HG03135 (cell line): ENCODE measurements around the gene IL17REL.
"Not testable (repeated sequence)": the region's sequence is repeated elsewhere in the genome, so short reads cannot be mapped to it uniquely, and the experiment has no call there.

Experiments
- ATAC-seq: cut with Tn5 transposase; IDR thresholded peaks from one replicate; pipeline ENCODE4 v1.9.1; 2021; ENCODE audit warnings: mild to moderate bottlenecking, moderate library complexity; ENCODE audit not compliant: unreplicated experiment

Gene IL17REL

DNA sequence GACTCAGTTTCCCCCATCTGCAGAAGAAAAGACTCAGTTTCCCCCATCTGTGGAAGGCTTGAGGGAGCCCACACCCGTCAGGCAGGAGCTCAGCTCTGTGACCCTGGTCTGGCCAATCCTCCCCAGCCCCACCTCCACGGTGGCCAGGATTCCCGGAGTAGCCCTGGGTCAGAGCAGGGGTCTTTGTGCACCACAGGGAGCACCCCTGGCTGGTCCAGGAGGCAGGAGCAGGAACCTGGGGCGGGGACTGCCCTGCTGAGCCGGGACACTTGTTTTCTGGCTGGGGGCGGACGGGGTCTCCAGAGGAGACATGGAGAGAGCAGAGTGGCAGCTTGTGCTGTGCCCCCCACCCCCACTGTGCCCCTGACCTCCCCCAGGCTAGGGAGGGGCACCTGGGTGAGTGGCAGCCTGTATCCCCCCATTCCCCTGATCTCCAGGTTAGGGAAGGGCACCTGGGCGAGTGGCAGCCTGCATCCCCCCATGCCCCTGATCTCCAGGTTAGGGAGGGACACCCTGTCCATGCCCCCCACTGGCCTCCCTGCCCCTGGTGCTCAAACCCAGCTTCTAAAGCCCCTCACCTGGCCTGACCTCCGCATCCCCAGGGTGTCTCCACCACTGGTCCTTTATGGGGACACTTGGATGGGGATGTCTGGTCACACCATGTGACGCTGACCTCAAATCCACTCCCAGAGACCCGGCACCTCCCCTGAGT lies 18.8 kb downstream of the IL17REL start:
- ATAC-seq: no peak

DNA sequence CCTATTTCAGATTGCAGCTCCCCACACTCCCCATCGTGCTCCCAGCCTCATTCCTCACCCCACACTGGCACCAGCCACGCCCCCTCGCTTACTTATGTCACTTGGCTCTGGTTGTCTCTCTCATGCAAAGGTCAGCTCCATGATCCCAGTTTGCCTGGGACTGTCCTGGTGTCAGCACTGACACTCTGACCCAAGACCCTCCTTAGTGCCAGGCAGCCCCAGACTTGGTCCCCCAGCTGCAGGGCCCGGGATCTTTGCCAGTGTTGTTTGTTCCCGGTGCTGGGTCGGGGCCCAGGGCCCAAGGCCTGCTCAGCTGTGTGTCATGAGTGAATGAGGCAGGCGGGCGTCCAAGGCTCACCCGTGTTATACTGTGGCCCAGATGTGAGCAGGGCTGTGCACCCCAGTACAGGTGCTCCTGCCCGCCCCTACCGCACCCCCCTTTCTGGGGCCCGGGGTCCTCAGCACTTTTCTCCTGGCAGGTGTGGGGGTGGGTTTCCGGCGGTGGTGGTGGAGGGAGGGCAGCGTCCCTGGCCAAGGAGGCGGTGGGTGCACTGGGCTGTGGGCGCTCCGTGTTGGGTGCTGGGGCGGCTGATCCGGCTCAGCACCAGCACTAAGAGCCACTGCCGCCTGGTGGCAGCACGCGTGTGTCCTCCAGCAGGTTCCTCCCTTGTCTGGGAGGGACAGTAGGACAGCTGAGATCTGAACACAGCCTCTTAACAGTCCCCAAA lies 19.5 kb downstream of the IL17REL start:
- ATAC-seq: no peak

DNA sequence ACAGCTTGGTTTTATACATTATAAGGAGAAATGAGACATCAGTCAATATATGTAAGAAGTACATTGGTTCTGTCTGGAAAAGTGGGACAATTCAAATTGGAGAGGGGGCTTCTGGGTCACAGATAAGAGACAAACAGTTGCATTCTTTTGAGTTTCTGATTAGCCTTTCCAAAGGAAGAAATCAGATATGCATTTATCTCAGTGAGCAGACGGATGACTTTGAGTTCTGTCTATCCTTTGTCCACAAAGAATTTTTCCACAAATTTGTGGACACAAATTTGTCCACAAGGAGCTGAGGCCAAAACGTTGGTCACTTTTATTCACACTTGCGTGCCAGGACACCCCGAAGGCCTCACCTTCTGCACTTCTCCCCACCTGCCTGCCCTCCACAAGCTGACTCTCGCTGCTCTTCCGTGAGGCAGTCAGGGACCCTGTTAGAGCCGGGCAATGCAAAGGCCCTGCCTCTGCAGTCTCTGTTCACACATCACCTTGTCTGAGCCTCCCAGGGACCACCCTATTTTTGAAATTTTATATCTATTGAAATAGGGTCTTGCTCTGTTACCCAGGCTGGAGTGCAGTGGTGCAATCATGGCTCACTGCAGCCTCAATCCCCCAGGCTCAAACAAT lies 20.5 kb downstream of the IL17REL start:
- ATAC-seq: no peak

DNA sequence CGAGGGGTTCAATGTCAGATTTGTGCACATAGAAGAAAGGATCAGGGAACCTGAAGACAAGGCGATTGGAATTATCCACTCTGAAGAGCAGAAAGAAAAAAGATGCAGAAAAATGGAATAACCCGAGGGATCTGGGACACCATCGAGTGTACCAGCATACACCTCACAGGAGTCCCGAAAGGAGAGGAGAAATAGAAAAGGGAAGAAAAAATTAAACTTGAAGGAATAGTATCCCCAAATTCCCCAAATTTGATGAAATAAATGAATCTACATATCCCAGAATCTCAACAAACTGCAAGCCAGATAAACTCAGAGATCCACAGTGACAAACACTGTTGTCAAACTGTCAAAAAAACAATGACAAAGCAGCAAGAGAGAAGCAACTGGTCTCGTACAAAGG lies 21.4 kb downstream of the IL17REL start:
- ATAC-seq: no peak

DNA sequence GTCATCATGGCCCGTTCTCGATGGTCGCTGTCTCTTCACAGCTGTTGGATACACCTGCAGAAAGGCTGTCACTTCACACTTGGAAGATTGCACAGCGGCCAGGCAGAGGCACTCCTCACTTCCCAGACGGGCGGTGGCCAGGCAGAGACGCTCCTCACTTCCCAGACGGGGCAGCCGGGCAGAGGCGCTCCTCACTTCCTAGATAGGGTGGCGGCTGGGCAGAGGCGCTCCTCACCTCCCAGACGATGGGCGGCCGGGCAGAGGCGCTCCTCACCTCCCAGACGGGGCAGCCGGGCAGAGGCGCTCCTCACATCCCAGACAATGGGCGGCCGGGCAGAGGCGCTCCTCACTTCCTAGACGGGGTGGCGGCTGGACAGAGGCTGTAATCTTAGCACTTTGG lies 22.7 kb downstream of the IL17REL start:
- ATAC-seq: not testable (repeated sequence)

DNA sequence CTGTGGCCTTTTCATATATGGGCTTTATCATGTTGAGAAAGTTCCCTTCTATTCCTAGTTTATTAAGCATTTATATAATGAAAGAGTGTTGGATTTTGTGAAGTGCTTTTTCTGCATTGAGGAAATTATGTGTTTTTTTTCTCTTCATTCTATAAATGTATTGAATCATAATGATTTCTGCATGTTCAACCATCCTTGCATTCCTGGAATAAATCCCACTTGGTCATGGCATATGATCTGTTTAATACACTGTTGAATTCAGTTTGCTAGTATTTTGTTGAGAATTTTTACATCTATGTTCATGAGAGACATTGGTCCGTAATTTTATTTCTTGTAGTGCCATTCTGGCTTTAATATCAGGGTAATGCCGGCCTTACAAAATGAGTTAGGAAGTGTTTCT lies 26.2 kb downstream of the IL17REL start:
- no peak for ATAC-seq

DNA sequence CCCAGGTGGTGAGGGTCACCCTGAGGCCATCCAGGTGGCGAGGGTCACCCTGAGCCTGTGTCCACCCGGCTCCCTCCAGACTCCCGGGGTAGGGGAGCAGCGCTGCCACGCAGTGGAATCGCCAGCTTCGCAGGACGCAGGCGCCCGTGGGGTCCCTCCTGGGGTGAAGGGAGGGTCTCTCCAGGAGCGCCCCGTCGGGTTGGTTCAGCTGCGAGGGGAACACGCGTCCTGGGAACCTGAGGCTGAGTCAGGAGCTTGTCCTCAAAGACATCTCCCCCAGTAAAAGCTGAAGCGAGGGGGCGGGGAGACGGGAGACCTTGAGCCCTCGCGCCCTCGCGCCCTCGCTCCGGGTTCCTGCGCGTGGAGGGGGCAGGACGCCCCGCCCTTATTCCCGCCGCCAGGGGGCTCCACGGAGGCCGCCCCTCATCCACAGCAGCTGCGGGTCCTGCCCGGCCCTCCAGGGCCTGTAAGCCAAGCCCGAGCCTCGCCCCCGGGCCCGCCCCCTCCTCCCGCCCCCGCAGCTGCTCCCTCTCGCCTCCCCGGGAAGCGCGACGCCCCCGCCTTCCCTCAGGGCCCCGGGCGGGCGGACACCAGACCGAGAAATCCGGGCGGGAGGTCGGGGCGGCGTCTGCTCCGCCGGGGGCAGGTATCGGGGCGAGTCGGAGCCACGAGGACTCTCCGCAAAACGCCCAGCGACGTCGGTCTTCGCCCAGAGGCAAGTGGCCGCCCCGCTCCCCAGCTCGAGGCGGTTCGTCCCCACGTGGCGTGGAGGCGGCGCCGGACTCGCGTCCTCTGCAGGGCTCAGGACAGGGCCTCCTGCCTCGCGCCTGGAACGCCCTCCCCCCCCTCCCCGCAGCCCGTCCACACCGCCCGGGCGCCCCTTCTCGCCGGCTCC lies 29.2 kb downstream of the IL17REL start:
- ATAC-seq: no peak

DNA sequence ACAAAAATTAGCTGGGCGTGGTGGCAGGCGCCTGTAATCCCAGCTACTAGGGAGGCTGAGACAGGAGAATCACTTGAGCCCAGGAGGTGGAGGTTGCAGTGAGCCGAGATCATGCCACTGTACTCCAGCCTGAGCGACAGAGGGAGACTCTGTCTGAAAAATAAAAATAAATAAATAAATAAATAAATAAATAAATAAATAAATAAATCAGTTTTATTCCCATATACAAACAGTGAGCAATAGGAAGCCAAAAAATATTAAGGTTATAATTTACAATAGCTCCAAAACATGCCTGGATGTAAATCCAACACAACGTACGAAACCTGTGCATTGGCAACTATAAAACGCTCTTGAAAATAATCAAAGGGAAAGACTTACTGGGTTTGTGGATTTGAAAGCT lies 30.8 kb downstream of the IL17REL start:
- ATAC-seq: not testable (repeated sequence)

DNA sequence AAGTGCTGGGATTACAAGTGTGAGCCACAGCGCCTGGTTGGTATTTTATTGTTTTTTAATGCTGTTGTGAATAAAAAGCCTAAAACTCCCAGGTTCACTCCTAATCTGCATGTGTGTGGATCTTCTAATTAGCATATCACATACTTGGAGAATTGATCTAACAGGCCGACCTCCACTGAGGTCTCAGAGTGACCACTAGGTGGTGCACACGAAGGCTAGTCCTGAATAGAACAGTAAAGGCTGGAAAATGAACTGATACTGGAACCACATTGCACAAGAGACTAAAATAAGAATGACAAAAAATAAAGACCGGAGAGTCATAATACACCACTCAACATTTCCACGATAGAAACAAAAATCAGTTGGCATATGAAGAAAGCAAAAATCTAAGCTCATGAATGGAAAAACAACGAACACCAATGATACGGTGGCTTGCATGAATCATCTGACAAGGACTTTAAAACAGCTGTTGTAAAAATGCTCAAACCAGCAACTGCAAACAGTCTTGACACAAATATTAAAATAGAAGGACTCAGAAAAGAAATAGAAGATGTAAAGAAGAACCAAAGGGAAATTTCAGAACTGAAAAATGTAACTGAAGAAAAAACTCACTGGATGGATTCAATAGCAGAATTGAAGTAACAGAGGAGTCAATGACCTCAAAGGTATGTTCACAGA lies 32.8 kb downstream of the IL17REL start:
- ATAC-seq: no peak

DNA sequence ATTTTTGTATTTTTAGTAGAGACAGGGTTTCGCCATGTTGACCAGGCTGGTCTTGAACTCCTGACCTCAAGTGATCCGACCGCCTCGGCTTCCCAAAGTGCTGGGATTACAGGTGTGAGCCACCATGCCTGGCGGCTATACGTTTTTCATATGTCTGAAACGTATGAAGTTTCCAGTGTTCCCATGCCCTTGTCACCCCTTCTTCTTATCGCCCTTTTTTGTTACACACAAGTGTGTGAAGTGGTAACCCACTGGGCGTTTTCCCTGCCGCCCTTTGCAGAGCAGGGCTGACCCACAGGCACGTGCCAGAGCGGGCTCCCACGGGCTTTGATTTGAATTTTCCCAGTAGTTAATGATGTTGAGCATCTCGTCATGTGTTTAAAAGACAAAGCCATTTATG lies 35.0 kb downstream of the IL17REL start:
- ATAC-seq: no peak

DNA sequence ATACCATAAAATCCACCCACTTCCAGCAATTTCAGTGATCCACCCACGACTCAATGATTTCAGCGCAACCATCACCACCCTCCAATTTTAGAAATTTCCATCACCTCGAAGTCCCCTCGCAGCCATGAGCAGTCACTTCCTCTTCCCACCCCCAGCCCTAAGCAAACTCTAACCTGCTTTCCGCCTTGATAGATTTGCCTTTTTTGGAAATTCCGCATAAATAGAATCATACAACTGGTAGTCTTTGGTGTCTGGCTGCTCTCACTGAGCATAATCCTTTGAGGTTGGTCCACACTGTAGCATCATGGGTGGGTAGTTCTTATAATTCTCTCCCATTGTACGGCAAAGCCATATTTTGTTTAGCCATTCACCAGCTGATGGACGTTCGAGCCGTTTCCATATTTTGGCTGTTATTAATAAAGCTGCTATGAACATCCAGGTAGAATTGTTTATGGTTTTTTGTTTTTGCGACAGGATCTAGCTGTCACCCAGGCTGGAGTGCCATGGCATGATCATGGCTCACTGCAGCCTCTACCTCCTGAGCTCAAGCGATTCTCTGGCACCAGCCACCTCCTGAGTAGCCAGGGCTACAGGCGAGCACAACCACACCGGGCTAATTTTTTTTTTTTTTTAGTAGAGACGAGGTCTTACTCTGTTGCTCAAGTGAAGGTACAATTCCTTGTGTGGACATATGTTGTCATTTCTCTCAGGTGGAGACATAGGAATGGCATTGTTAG lies 36.0 kb downstream of the IL17REL start:
- no peak for ATAC-seq

DNA sequence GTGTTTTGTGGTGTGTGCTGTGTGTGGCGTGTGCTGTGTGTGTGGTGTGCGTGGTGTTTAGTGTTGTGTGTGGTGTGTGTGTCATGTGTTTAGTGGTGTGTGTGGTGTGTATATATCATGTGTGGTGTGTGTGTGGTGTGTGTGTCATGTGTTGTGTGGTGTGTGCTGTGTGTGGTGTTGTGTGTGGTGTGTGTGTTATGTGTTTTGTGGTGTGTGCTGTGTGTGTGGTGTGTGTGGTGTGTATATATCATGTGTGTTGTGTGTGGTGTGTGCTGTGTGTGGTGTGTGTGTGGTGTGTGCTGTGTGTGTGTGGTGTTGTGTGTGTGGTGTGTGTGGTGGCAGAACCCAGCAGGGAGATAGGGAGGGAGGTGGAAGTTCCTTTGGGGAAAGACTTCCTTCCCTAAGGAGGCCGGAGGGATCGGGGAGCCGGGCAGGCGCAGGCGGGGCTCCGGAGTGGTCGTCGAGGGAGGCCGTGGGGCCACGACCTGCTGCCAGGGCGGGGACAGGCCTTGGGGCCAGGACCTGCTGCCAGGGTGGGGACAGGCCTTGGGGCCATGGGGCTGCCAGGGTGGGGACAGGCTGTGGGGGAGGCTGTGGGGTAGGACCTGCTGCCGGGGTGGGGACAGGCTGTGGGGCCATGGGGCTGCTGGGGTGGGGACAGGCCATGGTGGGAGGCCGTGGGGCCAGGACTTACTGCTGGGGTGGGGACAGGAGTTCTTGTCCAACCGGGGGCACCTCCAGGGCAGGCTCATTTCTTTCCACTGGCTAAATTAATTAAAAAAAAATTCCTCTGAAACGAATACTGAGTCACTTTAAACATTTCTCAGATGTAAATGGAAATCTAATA lies 36.8 kb downstream of the IL17REL start:
- ATAC-seq: no peak

DNA sequence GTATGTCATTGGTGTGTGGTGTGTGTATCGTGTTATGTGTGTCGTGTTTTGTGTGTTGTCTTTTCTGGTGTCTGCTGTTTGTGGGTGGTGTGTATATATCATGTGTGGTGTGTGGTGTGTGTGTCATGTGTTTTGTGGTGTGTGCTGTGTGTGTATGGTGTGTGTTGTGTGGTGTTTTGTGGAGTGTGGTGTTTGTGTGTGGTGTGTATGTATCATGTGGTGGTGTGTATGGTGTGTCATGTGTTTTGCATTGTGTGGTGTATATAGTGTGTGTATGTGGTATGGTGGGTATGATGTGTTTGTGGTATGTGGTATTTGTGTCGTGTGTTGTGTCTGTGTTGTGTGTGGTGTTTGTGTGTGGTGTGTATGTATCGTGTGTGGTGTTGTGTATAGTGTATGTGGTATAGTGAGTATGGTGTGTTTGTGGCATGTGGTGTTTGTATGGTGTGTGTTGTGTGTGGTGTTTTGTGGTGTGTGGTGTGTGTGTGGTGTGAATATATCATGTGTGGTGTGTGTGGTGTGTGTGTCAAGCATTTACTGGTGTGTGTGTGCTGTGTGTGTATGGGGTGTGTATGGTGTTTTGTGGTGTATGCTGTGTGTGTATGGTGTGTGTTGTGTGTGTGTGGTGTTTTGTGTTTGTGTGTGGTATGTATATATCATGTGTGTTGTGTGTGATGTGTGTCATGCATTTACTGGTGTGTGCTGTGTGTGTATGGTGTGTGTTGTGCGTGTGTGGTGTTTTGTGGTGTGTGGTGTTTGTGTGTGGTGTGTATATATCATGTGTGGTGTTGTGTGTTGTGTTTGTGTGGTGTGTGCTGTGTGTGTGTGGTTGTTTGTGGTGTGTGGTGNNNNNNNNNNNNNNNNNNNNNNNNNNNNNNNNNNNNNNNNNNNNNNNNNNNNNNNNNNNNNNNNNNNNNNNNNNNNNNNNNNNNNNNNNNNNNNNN lies 39.3 kb downstream of the IL17REL start:
- no peak for ATAC-seq

DNA sequence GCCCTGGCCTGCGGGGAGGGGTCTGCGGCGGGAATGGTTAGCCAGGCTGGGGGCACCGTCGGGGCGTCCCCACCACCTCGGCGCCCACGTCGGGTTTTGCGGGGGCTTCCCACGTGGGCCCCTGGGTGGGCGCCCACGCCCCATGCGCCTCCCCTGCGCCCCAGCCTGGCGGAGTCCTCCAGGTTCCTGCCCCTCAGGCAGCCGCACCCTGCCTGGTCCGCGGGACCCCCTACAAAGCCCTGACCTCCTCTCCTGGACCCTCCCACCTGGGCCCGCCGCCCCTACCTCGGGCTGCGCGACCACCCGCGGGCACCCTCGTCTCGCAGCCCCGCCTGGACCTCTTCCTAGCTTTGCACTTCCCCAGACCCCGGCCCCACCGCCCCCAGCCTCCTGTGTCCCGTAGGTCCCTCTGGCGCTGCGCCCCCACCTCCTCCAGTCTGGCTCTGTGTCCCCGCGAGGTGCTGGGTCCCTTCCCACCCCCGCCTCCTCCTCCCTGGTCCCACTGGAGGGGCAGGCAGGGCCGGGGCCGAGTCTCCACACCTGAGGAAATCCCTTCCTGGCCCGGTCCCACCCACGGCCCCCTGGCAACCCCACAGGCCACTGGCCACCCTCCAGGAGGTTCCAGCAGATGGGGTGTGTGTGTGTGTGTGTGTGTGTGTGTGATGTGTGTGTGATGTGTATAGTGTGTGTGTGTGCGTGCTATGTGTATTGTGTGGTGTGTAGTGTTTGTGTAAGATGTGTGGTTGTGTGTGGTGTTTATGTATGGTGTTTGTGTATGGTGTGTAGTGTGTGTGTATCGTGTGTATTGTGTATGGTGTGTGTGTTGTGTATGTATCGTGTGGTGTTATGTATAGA lies 40.2 kb downstream of the IL17REL start:
- no peak for ATAC-seq

DNA sequence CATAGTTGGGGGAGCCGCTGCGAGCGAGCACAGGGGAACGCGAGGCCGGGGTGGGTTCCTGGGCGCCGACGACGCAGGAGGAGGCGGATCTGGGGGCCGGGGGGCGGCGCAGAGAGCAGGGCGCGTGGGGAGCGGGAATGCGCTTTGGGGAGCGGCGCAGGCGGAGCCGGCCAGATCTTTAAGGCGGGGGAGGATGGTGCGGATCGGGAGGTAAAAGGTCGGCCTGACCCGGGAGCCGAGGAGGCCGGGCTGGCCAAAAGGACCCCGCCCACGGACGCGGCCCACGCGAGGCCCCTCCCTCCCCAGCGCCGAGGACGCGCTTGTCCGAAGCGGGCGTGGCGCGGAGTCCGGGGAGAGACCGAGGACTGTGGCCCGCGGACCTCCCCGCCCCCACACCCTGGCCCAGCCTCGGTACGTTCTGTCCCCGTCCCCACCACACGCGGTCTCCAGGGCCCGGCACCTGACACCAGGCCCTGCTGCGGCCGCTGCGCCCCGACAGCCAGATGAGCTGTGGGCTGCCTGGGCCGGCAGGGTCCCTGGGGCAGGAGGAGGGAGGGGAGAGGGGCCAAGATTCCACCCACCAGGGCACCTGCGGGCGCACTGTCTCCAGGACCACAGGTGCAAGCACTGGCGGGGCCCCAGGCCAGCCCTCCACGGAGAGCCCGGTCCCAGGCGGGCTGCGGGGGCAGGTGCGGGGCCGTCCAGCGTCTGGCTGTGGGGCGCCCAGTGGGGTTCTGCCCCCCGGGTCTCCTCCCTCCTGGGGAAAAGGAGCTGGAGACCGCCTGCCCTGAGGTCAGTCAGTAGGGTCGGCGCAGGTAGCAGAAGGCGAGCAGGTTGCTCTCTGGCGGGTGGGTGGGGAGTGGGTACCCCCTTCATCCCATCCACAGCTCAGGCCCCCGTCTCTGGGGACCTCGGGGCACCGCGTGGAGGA lies 41.1 kb downstream of the IL17REL start:
- peak; percentile 23 for ATAC-seq
